GM12878 (cell line): Measurements from ENCODE around the gene CBLN2.

Experiments used
- BCL3 ChIP-seq: IDR thresholded peaks from 2 replicates; pipeline ENCODE4 v1.6.1; 2011; ENCODE audit warnings: borderline replicate concordance, low read depth, mild to moderate bottlenecking, moderate library complexity, low read length; ENCODE audit not compliant: insufficient read depth, poor library complexity, severe bottlenecking
- HDAC2 ChIP-seq: fragments of 200-600 bp; sonication (generic); IDR thresholded peaks from 2 replicates; pipeline ENCODE4 v1.6.1; 2017
- MAX ChIP-seq: IDR thresholded peaks from 2 replicates; pipeline ENCODE4 v1.6.1; 2012; ENCODE audit warnings: low read depth, low read length, improper control_type of control experiment
- REST ChIP-seq: IDR thresholded peaks from 2 replicates; pipeline ENCODE4 v1.6.1; 2012; ENCODE audit warnings: mild to moderate bottlenecking, low read depth, low read length

GRCh38 chr18:72544092-72544886 is at the start of gene CBLN2:
- no peak for TF ChIP-seq BCL3
- TF ChIP-seq MAX, result no peak
- TF ChIP-seq REST, result no peak
- no peak for TF ChIP-seq HDAC2
